Neural crest cell (in vitro differentiated cells): ENCODE data around the gene TARM1. TPM values are rescaled to one million over a fixed set of nuclear protein-coding genes. Genes with fewer than 3 reads are reported as not detected.

Experiments used
- DNase-seq: peaks from one replicate; pipeline ENCODE4 v3.0.0; 2021; ENCODE audit warnings: low read depth, mixed read lengths, low spot score
- H3K27ac Mint-ChIP-seq: one replicate; pipeline ENCODE4 v1.8.0; 2021; ENCODE audit warnings: mild to moderate bottlenecking, mixed read lengths; ENCODE audit not compliant: unreplicated experiment
- H3K27me3 Mint-ChIP-seq: 2 replicates; pipeline ENCODE4 v1.8.0; 2021; ENCODE audit warnings: low read depth, mild to moderate bottlenecking, mixed read lengths
- H3K36me3 Mint-ChIP-seq: 2 replicates; pipeline ENCODE4 v1.8.0; 2021; ENCODE audit warnings: low read depth, mild to moderate bottlenecking, mixed read lengths
- H3K4me1 Mint-ChIP-seq: 2 replicates; pipeline ENCODE4 v1.8.0; 2021; ENCODE audit warnings: mixed read lengths
- H3K4me3 Mint-ChIP-seq: one replicate; pipeline ENCODE4 v1.8.0; 2021; ENCODE audit warnings: mild to moderate bottlenecking, mixed read lengths
- H3K9me3 Mint-ChIP-seq: 2 replicates; pipeline ENCODE4 v1.8.0; 2021; ENCODE audit warnings: mixed read lengths
- CTCF ChIP-seq: fragments of 200-600 bp; sonication (generic); conservative IDR thresholded peaks from 2 replicates; pipeline ENCODE4 v1.5.0; 2021; ENCODE audit warnings: antibody characterized with exemption, mild to moderate bottlenecking
- total RNA-seq: library from RNA; stranded (reverse); gene quantifications from 2 replicates; pipeline ENCODE4 v1.2.1, GENCODE V29; 2021

Gene TARM1
- total RNA-seq, 1 donor from 2014 or later, result not detected

GRCh38 chr19:54114340-54115108, 33.4 kb upstream of the TARM1 start:
- no peaks in the 10 kb centered on the region for H3K9me3 Mint-ChIP-seq

DNA sequence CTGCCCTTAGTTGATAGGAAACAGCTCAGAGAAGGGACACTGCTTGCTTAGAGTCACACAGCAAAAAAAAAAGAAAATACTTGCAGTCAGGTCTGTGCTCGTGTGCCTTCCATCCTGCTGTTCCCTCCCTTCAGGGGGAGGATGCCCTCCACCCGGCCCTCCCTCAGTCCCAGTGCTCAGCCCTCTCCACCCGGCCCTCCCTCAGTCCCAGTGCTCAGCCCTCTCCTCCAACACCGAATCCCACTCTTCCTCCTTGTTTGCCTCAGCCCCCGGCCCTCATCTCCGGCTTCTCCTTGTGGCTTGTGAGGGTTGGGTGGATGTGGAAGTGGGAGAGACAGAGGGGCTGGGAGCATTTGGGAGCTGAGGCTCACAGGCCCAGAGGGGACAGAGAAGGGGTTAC, 28.5 kb upstream of the TARM1 start:
- H3K36me3 Mint-ChIP-seq, result peaks cover 5% of the 10 kb centered on the region
- H3K4me1 Mint-ChIP-seq, result peaks cover 16% of the 10 kb centered on the region
- no peak for DNase-seq
- no peak overlapping the region for H3K27ac Mint-ChIP-seq
- no peaks in the 10 kb centered on the region for H3K27me3 Mint-ChIP-seq
- H3K9me3 Mint-ChIP-seq, result no peaks in the 10 kb centered on the region
- peak overlapping the region; percentile 12 for H3K4me3 Mint-ChIP-seq
- TF ChIP-seq CTCF, result no peak

More at GRCh38 chr19:54114340-54115108, 33.4 kb upstream of the TARM1 start:
- Mint-ChIP-seq H3K36me3 (peaks cover 3% of the 10 kb centered on the region), H3K27ac (peak overlapping the region; percentile 96), H3K4me3 (peak overlapping the region; percentile 89), H3K27me3 (peaks cover 3% of the 10 kb centered on the region), H3K4me1 (peaks cover 29% of the 10 kb centered on the region)
- DNase-seq, result no peak
- no peak for TF ChIP-seq CTCF

GRCh38 chr19:54108496-54108895, 27.3 kb upstream of the TARM1 start:
- no peak for TF ChIP-seq CTCF
- peaks cover 5% of the 10 kb centered on the region for H3K36me3 Mint-ChIP-seq
- peak overlapping the region; percentile 47 for H3K4me3 Mint-ChIP-seq
- peaks cover 8% of the 10 kb centered on the region for H3K4me1 Mint-ChIP-seq
- H3K27ac Mint-ChIP-seq, result no peak overlapping the region
- H3K27me3 Mint-ChIP-seq, result no peaks in the 10 kb centered on the region
- no peaks in the 10 kb centered on the region for H3K9me3 Mint-ChIP-seq
- no peak for DNase-seq

DNA sequence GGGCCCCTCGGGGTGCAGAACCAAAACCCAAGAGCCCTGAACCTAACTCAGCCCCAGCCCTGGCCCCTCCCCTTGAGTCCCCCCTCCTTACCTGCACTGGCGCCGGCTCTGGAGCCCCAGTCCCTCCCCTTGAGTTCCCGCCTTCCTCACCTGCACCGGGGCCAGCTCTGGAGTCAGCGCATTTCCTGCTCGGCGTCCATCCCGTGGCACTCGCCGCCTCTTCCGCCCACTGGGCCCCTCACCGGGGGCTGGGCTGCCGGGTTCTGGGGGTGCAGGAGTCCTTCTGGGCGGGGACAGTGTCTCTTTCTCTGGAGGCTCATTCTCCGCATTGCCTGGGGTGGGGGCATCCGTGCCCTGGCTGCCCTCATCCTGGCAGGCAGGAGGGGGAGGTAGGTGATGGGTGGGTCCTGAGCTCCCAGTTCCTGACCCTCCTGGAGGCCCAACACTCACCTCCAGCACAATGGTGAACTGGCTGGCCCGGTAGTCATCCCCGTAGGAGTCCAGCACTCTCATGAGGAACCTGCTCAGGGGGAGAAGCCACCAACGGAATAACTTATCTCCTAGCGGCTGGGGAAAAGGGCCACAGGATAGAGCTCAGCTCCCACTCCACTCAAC, 26.8 kb upstream of the TARM1 start:
- Mint-ChIP-seq H3K9me3 (no peaks in the 10 kb centered on the region), H3K36me3 (peaks cover 5% of the 10 kb centered on the region), H3K27ac (no peak overlapping the region), H3K4me1 (peaks cover 9% of the 10 kb centered on the region), H3K27me3 (no peaks in the 10 kb centered on the region), H3K4me3 (peak overlapping the region; percentile 40)
- no peak for DNase-seq
- no peak for TF ChIP-seq CTCF

- no peak for TF ChIP-seq CTCF
- H3K9me3 Mint-ChIP-seq, result no peaks in the 10 kb centered on the region
- H3K27me3 Mint-ChIP-seq, result peaks cover 3% of the 10 kb centered on the region
- no peak for DNase-seq
- H3K36me3 Mint-ChIP-seq, result peaks cover 5% of the 10 kb centered on the region
- H3K4me3 Mint-ChIP-seq, result peak overlapping the region; percentile 94
- peaks cover 13% of the 10 kb centered on the region for H3K4me1 Mint-ChIP-seq
- H3K27ac Mint-ChIP-seq, result no peak overlapping the region
Measured at GRCh38 chr19:54106716-54107115, 25.6 kb upstream of the TARM1 start.
